ENCODE data around the gene CSNK1A1L. TPM values are rescaled to one million over a fixed set of nuclear protein-coding genes. Genes with fewer than 3 reads are reported as not detected.

The CSNK1A1L gene
- total and polyA plus RNA-seq, 8 donors: not detected

DNA sequence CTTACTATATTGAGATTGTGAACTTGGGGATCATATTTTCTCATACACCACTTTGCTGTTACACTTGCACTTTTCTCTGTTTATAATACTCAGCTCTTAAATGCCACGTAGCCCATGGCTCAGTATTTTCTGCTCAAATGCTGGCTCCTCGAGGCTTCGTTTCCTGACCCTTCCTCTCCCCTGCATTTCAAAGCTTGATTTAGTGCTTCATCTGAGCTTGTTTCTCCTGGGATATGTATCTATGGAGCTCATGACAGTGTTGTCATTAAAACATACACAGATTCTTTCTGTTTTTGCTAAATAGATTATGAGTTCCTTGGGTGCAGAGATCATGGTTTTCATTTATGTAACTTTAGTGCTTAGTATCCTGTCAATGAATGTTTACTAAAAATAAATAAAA lies 11.4 kb downstream of the CSNK1A1L start:
- TF ChIP-seq, protein P1, sequence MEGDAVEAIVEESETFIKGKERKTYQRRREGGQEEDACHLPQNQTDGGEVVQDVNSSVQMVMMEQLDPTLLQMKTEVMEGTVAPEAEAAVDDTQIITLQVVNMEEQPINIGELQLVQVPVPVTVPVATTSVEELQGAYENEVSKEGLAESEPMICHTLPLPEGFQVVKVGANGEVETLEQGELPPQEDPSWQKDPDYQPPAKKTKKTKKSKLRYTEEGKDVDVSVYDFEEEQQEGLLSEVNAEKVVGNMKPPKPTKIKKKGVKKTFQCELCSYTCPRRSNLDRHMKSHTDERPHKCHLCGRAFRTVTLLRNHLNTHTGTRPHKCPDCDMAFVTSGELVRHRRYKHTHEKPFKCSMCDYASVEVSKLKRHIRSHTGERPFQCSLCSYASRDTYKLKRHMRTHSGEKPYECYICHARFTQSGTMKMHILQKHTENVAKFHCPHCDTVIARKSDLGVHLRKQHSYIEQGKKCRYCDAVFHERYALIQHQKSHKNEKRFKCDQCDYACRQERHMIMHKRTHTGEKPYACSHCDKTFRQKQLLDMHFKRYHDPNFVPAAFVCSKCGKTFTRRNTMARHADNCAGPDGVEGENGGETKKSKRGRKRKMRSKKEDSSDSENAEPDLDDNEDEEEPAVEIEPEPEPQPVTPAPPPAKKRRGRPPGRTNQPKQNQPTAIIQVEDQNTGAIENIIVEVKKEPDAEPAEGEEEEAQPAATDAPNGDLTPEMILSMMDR (IDR thresholded peaks at IDR 0.05): no peak
- Histone ChIP-seq H3K27me3 (no peaks in the 10 kb centered on the region), H3K27ac (no peak overlapping the region), H3K36me3 (no peaks in the 10 kb centered on the region), H3K9me3 (no peaks in the 10 kb centered on the region), H3K4me1 (no peaks in the 10 kb centered on the region), H3K4me3 (no peak overlapping the region)
- ATAC-seq: no peak
- FAIRE-seq: no peak
- DNase-seq: no peak
- 42 to 55% methylated on average over 3 of the region's 3 CpGs for WGBS, 2 donors
- intact Hi-C loops (cut with DNase I): no loop called here

DNA sequence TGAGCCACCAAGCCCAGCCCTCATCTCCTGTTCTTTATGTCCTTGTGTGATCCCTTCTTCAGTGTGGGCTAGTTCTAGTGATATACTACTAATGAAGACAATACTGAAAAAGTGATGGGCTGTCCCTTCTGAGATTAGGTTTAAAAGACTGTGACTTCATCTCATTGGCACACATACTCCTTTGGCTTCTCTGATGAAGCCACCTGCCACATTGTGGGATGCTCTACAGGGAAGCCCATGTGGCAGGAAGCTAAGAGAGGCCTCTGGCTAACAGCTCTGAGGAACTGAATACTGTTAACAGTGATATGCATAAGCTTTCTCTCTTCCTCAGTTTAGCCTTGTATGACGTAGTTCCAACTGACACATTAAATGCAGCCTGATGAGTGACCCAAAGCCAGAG lies 13.6 kb downstream of the CSNK1A1L start:
- no peak for FAIRE-seq

DNA sequence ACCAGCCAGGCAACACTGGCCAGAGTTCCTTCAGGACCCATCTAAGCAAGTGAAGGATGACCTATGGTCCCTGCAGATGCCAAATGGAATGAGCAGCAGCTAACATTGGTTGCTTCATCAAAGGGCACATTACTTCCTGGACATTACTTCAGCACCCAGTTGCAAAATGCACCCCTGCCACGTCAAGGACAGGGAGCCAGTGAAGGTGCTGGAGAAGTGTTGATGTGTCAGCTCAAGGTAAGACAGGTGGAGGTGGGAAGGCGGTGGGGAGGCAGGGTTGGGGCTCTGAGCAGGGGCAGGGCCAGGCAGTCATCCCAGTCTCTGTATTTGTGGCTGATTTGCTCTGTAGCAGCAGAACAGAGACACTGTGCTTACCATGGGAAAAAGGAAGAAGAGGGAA lies 14.6 kb downstream of the CSNK1A1L start:
- ATAC-seq (no peak), DNase-seq (no peak), FAIRE-seq (no peak)
- intact Hi-C loops (cut with DNase I): no loop called here
- no peak overlapping the region for H3K27ac ChIP-seq
- H3K9me3 ChIP-seq: no peaks in the 10 kb centered on the region
- H3K4me1 ChIP-seq: no peaks in the 10 kb centered on the region
- no peaks in the 10 kb centered on the region for H3K36me3 ChIP-seq
- WGBS, 2 donors: 58 to 68% methylated on average over 2 of the region's 2 CpGs
- TF ChIP-seq, protein P1 (IDR thresholded peaks at IDR 0.05): no peak
- no peaks in the 10 kb centered on the region for H3K27me3 ChIP-seq
- no peak overlapping the region for H3K4me3 ChIP-seq

More for the DNA sequence above, 13.6 kb downstream of the CSNK1A1L start:
- intact Hi-C loops (cut with DNase I): no loop called here
- no peak for DNase-seq
- Histone ChIP-seq H3K27me3 (no peaks in the 10 kb centered on the region), H3K4me3 (no peak overlapping the region), H3K36me3 (no peaks in the 10 kb centered on the region), H3K9me3 (no peaks in the 10 kb centered on the region), H3K4me1 (no peaks in the 10 kb centered on the region), H3K27ac (no peak overlapping the region)
- WGBS, 2 donors: 56 to 69% methylated on average over 1 of the region's 1 CpG
- TF ChIP-seq, protein P1 (IDR thresholded peaks at IDR 0.05): no peak
- no peak for ATAC-seq

DNA sequence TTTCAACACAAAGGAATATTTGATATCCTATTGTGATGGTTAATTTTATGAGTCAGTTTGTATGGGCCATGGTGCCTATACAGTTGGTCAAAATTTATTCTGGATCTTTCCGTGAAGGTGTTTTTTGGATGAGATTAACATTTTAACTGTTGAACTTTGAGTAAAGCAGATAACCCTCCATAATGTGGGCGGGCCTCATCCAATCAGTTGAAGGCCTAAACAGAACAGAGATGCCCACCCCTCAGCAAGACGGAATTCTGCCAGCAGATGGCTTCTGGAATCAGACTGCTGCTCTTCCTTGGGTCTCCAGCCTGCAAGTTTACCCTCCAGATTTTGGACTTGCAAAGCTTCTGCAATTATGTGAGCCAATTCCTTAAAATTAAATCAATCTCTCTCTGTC lies 16.0 kb downstream of the CSNK1A1L start:
- H3K36me3 ChIP-seq: no peaks in the 10 kb centered on the region
- H3K9me3 ChIP-seq: no peaks in the 10 kb centered on the region
- H3K4me1 ChIP-seq: no peaks in the 10 kb centered on the region
- H3K4me3 ChIP-seq: no peak overlapping the region
- FAIRE-seq: no peak
- no peak for ATAC-seq
- intact Hi-C loops (cut with DNase I): no loop called here
- WGBS, 2 donors: 74 to 85% methylated on average over 3 of the region's 3 CpGs
- DNase-seq: no peak
- TF ChIP-seq, protein P1 (IDR thresholded peaks at IDR 0.05): no peak
- H3K27ac ChIP-seq: no peak overlapping the region
- no peaks in the 10 kb centered on the region for H3K27me3 ChIP-seq

DNA sequence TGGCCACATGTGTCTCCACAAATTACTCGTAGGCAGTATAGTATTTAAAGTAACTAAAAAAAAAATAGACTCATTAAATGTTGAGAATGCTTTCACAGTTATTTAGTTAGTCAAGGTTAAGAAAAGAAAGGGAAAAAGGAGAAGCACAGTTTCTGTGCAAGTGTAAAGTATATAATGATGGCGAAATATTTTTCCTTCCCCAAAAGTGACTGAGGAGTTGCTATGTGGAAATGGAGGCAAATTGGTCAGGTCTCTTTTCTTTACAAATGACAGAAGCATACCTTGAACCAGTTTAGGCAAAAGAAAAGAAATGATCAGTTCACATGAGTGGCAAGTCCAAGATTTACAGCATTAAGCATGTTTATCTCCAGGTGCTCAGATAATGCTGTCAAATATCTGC lies 18.0 kb downstream of the CSNK1A1L start:
- intact Hi-C loops (cut with DNase I): no loop called here
- no peak overlapping the region for H3K27ac ChIP-seq
- H3K4me1 ChIP-seq: no peaks in the 10 kb centered on the region
- no peak for ATAC-seq
- no peak for FAIRE-seq
- 50 to 64% methylated on average over 2 of the region's 2 CpGs for WGBS, 2 donors
- no peak for DNase-seq
- TF ChIP-seq, protein P1 (IDR thresholded peaks at IDR 0.05): no peak
- H3K36me3 ChIP-seq: no peaks in the 10 kb centered on the region
- H3K4me3 ChIP-seq: no peak overlapping the region
- no peaks in the 10 kb centered on the region for H3K27me3 ChIP-seq
- H3K9me3 ChIP-seq: no peaks in the 10 kb centered on the region

All from pancreas (tissue), 10 donors.